Esophagus muscularis mucosa (tissue), 4 donors: ENCODE measurements around the gene SMPX. TPM values are rescaled to one million over a fixed set of nuclear protein-coding genes. Genes with fewer than 3 reads are reported as not detected.

Experiments used
- DNase-seq: peaks from one replicate; pipeline ENCODE4 v3.0.0-alpha.2; 2017; ENCODE audit errors: extremely low spot score
- H3K27ac ChIP-seq, 4 donors: fragments of 200-600 bp; sonication (generic); replicated peaks in 1 of 4; 1 replicate in 3 of 4; 2 replicates in 1 of 4; pipeline ENCODE4 v1.5.1; 2016 to 2019; ENCODE audit warnings: mild to moderate bottlenecking in 1 of 4
- H3K27me3 ChIP-seq, 4 donors: fragments of 200-600 bp; sonication (generic); one replicate each; pipeline versions ENCODE4 v1.5.1 to v1.6.0; 2016 to 2019
- H3K36me3 ChIP-seq, 4 donors: fragments of 200-600 bp; sonication (generic); one replicate each; pipeline ENCODE4 v1.5.1; 2016 to 2019
- H3K4me1 ChIP-seq, 4 donors: fragments of 200-600 bp; sonication (generic); one replicate each; pipeline ENCODE4 v1.5.1; 2016 to 2019
- H3K4me3 ChIP-seq, 4 donors: fragments of 200-600 bp; sonication (generic); 1 replicate in 2 of 4; 2 replicates in 2 of 4; pipeline ENCODE4 v1.5.1; 2016 to 2019; ENCODE audit warnings: mild to moderate bottlenecking in 4 of 4, moderate library complexity in 1 of 4
- H3K9me3 ChIP-seq, 4 donors: fragments of 200-600 bp; sonication (generic); 1 replicate in 3 of 4; 2 replicates in 1 of 4; pipeline ENCODE4 v1.5.1; 2016 to 2019
- EP300 ChIP-seq: sonication (generic); formaldehyde crosslinking; IDR thresholded peaks from one replicate; pipeline ENCODE4 v1.6.1; 2017; ENCODE audit warnings: antibody characterized with exemption
- POLR2A ChIP-seq: fragments of 450-650 bp; IDR thresholded peaks from one replicate; pipeline ENCODE4 v1.6.1; 2017; ENCODE audit warnings: antibody characterized with exemption, moderate library complexity, mild to moderate bottlenecking, low read depth
- POLR2AphosphoS5 ChIP-seq, 2 donors: sonication (generic); formaldehyde crosslinking; IDR thresholded peaks; one replicate each; pipeline ENCODE4 v1.6.1; 2017; ENCODE audit warnings: antibody characterized with exemption in 2 of 2
- WGBS: methylation state at CpG from one replicate; pipeline ENCODE4 v1.1.5; 2018; 5-methylcytosine and 5-hydroxymethylcytosine counted together
- intact Hi-C: fragments of 100-400 bp; cut with DNase I; formaldehyde crosslinking; loops from one replicate; pipeline ENCODE4 v1.15.1; 2023
- total RNA-seq, 4 donors: library from RNA; depleted of rRNA; stranded (reverse); fragments of >200 nt; gene quantifications; one replicate each; pipeline versions ENCODE4 v1.1.0 to v1.2.1, GENCODE V29; 2016
- TF ChIP-seq, protein P1 (sequence below), 3 experiments: fragments of 200-600 bp in 2 of 3; fragments of 450-650 bp in 1 of 3; sonication (generic) in 2 of 3; IDR thresholded peaks; one replicate each; pipeline ENCODE4 v1.5.1; 2017 to 2019; ENCODE audit warnings: antibody characterized with exemption in 3 of 3, mild to moderate bottlenecking in 2 of 3, moderate library complexity in 1 of 3

SMPX gene
- total RNA-seq, 4 donors from 2014 or later, result 24.4 to 42.8 (median 31.3) TPM

DNA sequence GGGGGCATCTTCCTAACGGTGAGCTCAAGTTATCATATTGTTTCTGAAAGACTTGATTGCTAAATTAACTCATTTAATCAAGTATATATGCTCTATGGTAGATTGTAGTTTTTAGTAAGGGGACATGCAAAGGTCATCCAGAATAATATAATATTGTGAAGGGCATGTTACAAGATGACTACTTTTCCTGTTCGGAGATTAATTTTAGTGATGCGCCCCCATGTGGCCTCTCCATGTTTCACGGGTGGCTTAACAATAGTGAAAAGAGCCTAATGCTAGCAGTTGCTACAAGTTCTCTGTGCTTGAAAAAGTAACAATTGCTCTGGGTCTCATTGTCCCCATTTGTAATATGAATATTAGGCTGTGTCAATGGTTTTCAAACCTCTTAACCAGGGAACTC lies 12.2 kb downstream of the SMPX start:
- TF ChIP-seq POLR2AphosphoS5 (IDR thresholded peaks at IDR 0.05), result no peak
- TF ChIP-seq EP300, result no peak
- TF ChIP-seq, protein P1, sequence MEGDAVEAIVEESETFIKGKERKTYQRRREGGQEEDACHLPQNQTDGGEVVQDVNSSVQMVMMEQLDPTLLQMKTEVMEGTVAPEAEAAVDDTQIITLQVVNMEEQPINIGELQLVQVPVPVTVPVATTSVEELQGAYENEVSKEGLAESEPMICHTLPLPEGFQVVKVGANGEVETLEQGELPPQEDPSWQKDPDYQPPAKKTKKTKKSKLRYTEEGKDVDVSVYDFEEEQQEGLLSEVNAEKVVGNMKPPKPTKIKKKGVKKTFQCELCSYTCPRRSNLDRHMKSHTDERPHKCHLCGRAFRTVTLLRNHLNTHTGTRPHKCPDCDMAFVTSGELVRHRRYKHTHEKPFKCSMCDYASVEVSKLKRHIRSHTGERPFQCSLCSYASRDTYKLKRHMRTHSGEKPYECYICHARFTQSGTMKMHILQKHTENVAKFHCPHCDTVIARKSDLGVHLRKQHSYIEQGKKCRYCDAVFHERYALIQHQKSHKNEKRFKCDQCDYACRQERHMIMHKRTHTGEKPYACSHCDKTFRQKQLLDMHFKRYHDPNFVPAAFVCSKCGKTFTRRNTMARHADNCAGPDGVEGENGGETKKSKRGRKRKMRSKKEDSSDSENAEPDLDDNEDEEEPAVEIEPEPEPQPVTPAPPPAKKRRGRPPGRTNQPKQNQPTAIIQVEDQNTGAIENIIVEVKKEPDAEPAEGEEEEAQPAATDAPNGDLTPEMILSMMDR (IDR thresholded peaks at IDR 0.05), result peak; percentile 43 to 54 (median 53)
- no peak for TF ChIP-seq POLR2A
- H3K27me3 ChIP-seq, result no peaks in the 10 kb centered on the region
- no peaks in the 10 kb centered on the region for H3K9me3 ChIP-seq
- H3K4me1 ChIP-seq, result peaks cover 0 to 17% (median 5%) of the 10 kb centered on the region in 4 donors
- no peak overlapping the region for H3K27ac ChIP-seq
- 26% methylated on average over 4 of the region's 4 CpGs for whole genome bisulfite sequencing
- no peak for DNase-seq
- H3K36me3 ChIP-seq, result no peaks in the 10 kb centered on the region
- intact Hi-C loops, result loop anchor here (5.0 kb wide), 1 partner anchor 1218 kb away; no protein-coding TSS in a partner anchor
- no peak overlapping the region for H3K4me3 ChIP-seq

DNA sequence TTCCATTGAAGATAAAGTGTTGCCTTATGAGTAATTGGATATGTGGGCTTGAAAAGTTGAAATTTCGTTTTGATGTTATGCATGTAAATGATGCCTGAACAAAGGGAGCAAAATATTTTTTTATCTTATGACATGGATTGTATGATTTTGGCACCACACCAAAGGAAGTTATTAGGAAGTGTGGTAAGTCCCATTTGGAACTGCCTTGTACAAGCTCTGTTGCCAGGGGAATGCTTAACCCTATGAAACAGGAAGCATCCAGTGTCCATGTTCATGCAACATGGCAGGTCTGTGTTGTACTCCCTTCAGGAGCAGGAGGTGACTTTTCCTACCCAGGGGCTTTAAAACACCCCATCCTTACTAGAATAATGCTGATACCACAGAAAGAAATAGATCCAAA lies 13.2 kb downstream of the SMPX start:
- no peaks in the 10 kb centered on the region for H3K9me3 ChIP-seq
- H3K4me3 ChIP-seq, result no peak overlapping the region
- TF ChIP-seq POLR2A (no peak), EP300 (no peak), POLR2AphosphoS5 (IDR thresholded peaks at IDR 0.05) (no peak)
- TF ChIP-seq, protein P1 (IDR thresholded peaks at IDR 0.05), result no peak
- no peak overlapping the region for H3K27ac ChIP-seq
- no peaks in the 10 kb centered on the region for H3K36me3 ChIP-seq
- DNase-seq, result no peak
- 44% methylated on average over 1 of the region's 1 CpG for WGBS
- H3K27me3 ChIP-seq, result no peaks in the 10 kb centered on the region
- peaks cover 0 to 17% (median 6%) of the 10 kb centered on the region in 4 donors for H3K4me1 ChIP-seq
- intact Hi-C loops, result loop anchor here (5.0 kb wide), 1 partner anchor 1217 kb away; no protein-coding TSS in a partner anchor

DNA sequence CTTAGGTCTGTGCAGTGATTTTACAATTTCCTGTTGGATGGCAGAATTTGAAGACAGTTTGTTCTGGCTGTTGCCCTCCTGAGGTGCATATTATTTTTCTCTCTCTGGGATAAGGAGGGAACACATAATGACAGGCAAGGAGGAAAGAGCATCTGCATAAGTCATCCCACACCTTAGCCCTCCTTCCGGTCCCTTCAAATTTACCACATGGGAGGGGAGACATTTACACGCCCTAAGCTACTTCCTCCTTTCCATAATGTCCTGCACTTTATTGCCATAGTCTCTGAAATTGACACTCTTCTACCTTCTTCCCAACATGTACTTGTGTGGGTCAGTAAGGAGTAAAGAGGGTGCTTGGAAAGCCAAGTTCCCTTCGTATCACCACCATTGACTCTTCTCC lies 13.9 kb downstream of the SMPX start:
- DNase-seq, result no peak
- no peak overlapping the region for H3K27ac ChIP-seq
- TF ChIP-seq, protein P1 (IDR thresholded peaks at IDR 0.05), result no peak
- TF ChIP-seq EP300 (no peak), POLR2AphosphoS5 (IDR thresholded peaks at IDR 0.05) (no peak), POLR2A (no peak)
- 76% methylated on average over 3 of the region's 3 CpGs for WGBS
- H3K27me3 ChIP-seq, result no peaks in the 10 kb centered on the region
- peaks cover 0 to 17% (median 6%) of the 10 kb centered on the region in 4 donors for H3K4me1 ChIP-seq
- no peak overlapping the region for H3K4me3 ChIP-seq
- H3K9me3 ChIP-seq, result no peaks in the 10 kb centered on the region
- H3K36me3 ChIP-seq, result no peaks in the 10 kb centered on the region
- intact Hi-C loops, result no loop called here

DNA sequence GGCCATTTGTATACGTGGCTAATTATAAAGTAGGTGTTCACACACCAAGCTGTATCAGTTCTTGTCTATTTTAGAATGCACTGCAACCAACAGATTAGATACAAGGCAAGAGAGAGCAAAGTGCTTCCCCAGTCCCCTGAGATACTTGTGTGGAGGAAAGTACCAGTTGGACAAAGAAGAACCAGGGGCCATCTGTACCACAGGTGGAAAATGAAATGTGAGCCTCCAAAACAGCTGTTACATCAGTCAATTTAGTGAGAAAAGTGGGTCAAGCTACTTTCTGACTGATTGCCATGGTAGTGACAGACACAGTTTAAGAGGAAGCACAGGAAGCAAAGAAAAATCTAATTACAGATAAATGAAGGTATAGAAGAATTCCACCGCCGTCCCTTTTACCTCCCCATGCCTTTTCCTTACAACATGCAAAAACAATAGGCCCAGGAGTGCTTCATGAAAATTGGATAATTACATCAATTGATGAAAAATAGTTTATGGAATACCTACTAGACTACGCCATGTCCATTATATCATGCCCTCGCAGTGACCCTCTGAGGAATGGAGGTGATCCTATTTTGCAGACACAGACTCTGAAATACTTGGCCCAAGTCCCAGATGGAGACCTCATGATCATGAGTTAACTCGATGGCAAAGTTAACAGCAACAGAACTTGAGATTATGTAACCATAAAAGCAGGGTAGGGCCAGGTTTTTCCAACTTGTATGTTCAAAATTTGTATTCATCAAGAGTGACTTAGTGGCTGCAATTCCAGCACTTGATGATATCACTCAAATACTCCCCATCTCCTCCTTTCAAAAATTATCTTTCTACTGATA lies 15.8 kb downstream of the SMPX start:
- no peak for DNase-seq
- intact Hi-C loops, result no loop called here
- Histone ChIP-seq H3K36me3 (peaks cover 0 to 6% (median 0%) of the 10 kb centered on the region in 4 donors), H3K4me3 (no peak overlapping the region), H3K27me3 (no peaks in the 10 kb centered on the region), H3K27ac (no peak overlapping the region), H3K4me1 (peaks cover 0 to 12% (median 3%) of the 10 kb centered on the region in 4 donors), H3K9me3 (no peaks in the 10 kb centered on the region)
- TF ChIP-seq POLR2AphosphoS5 (IDR thresholded peaks at IDR 0.05) (no peak), POLR2A (no peak), EP300 (no peak)
- TF ChIP-seq, protein P1 (IDR thresholded peaks at IDR 0.05), result no peak
- whole genome bisulfite sequencing, result 47% methylated on average over 6 of the region's 6 CpGs
